Liver (tissue), 9 donors: ENCODE data around the gene WFDC11. TPM values are rescaled to one million over a fixed set of nuclear protein-coding genes. Genes with fewer than 3 reads are reported as not detected.
"Not testable (repeated sequence)": the region's sequence is repeated elsewhere in the genome, so short reads cannot be mapped to it uniquely, and the experiment has no call there.

Experiments used
- DNase-seq: peaks from one replicate; pipeline ENCODE4 v3.0.0-alpha.2; 2017; ENCODE audit warnings: low spot score
- H3K27ac ChIP-seq, 2 donors: one replicate each; pipeline ENCODE4 v1.7.0; 2013; ENCODE audit warnings: inconsistent platforms in 2 of 2, low read length in 2 of 2, control low read depth in 1 of 2, low read depth in 1 of 2, mild to moderate bottlenecking in 1 of 2
- H3K27me3 ChIP-seq, 4 donors: one replicate each; pipeline versions ENCODE4 v1.6.1 to v1.7.0; 2013; ENCODE audit warnings: low read length in 3 of 4, inconsistent platforms in 1 of 4, mild to moderate bottlenecking in 1 of 4, moderate library complexity in 1 of 4; ENCODE audit not compliant: control insufficient read depth in 4 of 4, insufficient read depth in 4 of 4
- H3K36me3 ChIP-seq, 4 donors: one replicate each; pipeline versions ENCODE4 v1.6.1 to v1.7.0; 2013; ENCODE audit warnings: low read length in 3 of 4, mild to moderate bottlenecking in 3 of 4, low read depth in 1 of 4, moderate library complexity in 1 of 4; ENCODE audit not compliant: control insufficient read depth in 4 of 4, insufficient read depth in 3 of 4
- H3K4me1 ChIP-seq, 4 donors: one replicate each; pipeline versions ENCODE4 v1.6.1 to v1.7.0; 2013; ENCODE audit warnings: low read length in 3 of 4, mild to moderate bottlenecking in 3 of 4, moderate library complexity in 1 of 4; ENCODE audit not compliant: control insufficient read depth in 4 of 4, insufficient read depth in 4 of 4
- H3K4me3 ChIP-seq, 3 donors: one replicate each; pipeline versions ENCODE4 v1.6.1 to v1.7.0; 2013; ENCODE audit warnings: low read length in 3 of 3, control low read depth in 1 of 3, low read depth in 1 of 3, mild to moderate bottlenecking in 1 of 3
- H3K9ac ChIP-seq, 2 donors: one replicate each; pipeline ENCODE4 v1.7.0; 2013; ENCODE audit warnings: low read length in 2 of 2, mild to moderate bottlenecking in 2 of 2, moderate library complexity in 2 of 2, control low read depth in 1 of 2, low read depth in 1 of 2
- H3K9me3 ChIP-seq, 4 donors: one replicate each; pipeline versions ENCODE4 v1.6.1 to v1.7.0; 2013; ENCODE audit warnings: low read length in 3 of 4; ENCODE audit not compliant: control insufficient read depth in 4 of 4
- ATF3 ChIP-seq: IDR thresholded peaks from 2 replicates; pipeline ENCODE4 v1.6.1; 2016; ENCODE audit warnings: antibody characterized with exemption
- CTCF ChIP-seq: fragments of 150-350 bp; IDR thresholded peaks from 2 replicates; pipeline ENCODE4 v1.5.1; 2017; ENCODE audit warnings: improper control_type of control experiment, low read depth, low read length; ENCODE audit not compliant: missing input control
- EGR1 ChIP-seq, 2 donors: IDR thresholded peaks; 2 replicates each; pipeline ENCODE4 v1.6.1; 2016 to 2018; ENCODE audit warnings: antibody characterized with exemption in 2 of 2, low read depth in 2 of 2
- FOXA1 ChIP-seq: IDR thresholded peaks from 2 replicates; pipeline ENCODE4 v1.6.1; 2016; ENCODE audit warnings: antibody characterized with exemption
- FOXA2 ChIP-seq: IDR thresholded peaks from 2 replicates; pipeline ENCODE4 v1.6.1; 2016; ENCODE audit warnings: antibody characterized with exemption
- GABPA ChIP-seq, 2 donors: IDR thresholded peaks in 1 of 2; conservative IDR thresholded peaks in 1 of 2; 2 replicates each; pipeline ENCODE4 v1.6.1; 2016; ENCODE audit warnings: antibody characterized with exemption in 2 of 2, mild to moderate bottlenecking in 1 of 2, moderate library complexity in 1 of 2
- HNF4A ChIP-seq, 2 donors: conservative IDR thresholded peaks; 2 replicates each; pipeline ENCODE4 v1.6.1; 2016; ENCODE audit warnings: antibody characterized with exemption in 2 of 2, mild to moderate bottlenecking in 2 of 2
- HNF4G ChIP-seq: IDR thresholded peaks from 2 replicates; pipeline ENCODE4 v1.6.1; 2016; ENCODE audit warnings: antibody characterized with exemption
- JUND ChIP-seq, 2 donors: IDR thresholded peaks; 2 replicates each; pipeline ENCODE4 v1.6.1; 2016; ENCODE audit warnings: antibody characterized with exemption in 2 of 2
- MAX ChIP-seq: IDR thresholded peaks from 2 replicates; pipeline ENCODE4 v1.6.1; 2016; ENCODE audit warnings: antibody characterized with exemption
- NR2F2 ChIP-seq: IDR thresholded peaks from 2 replicates; pipeline ENCODE4 v1.6.1; 2016; ENCODE audit warnings: antibody characterized with exemption
- RAD21 ChIP-seq, 2 donors: IDR thresholded peaks; 2 replicates each; pipeline ENCODE4 v1.6.1; 2016; ENCODE audit warnings: antibody characterized with exemption in 2 of 2, mild to moderate bottlenecking in 2 of 2
- REST ChIP-seq: IDR thresholded peaks from 2 replicates; pipeline ENCODE4 v1.6.1; 2016; ENCODE audit warnings: antibody characterized with exemption, mild to moderate bottlenecking
- RXRA ChIP-seq, 2 donors: IDR thresholded peaks; 2 replicates each; pipeline ENCODE4 v1.6.1; 2017 to 2018; ENCODE audit warnings: antibody characterized with exemption in 2 of 2, mild to moderate bottlenecking in 1 of 2
- SP1 ChIP-seq: IDR thresholded peaks from 2 replicates; pipeline ENCODE4 v1.6.1; 2018; ENCODE audit warnings: antibody characterized with exemption, mild to moderate bottlenecking
- TAF1 ChIP-seq: conservative IDR thresholded peaks from 2 replicates; pipeline ENCODE4 v1.6.1; 2016; ENCODE audit warnings: antibody characterized with exemption, mild to moderate bottlenecking
- YY1 ChIP-seq: IDR thresholded peaks from 2 replicates; pipeline ENCODE4 v1.6.1; 2016; ENCODE audit warnings: antibody characterized with exemption, mild to moderate bottlenecking
- ZBTB33 ChIP-seq: IDR thresholded peaks from 2 replicates; pipeline ENCODE4 v1.6.1; 2016; ENCODE audit warnings: antibody characterized with exemption
- WGBS: extraction: QIAGEN DNeasy Blood & Tissue Kit; methylation state at CpG from one replicate; pipeline ENCODE4 v1.1.7; 2013; 5-methylcytosine and 5-hydroxymethylcytosine counted together
- polyA plus RNA-seq, 2 donors: library from polyadenylated mRNA; stranded (reverse) in 1 of 2; unstranded in 1 of 2; fragments of 200-250 nt in 1 of 2; fragments of >200 nt in 1 of 2; fragmentation: Nextera tagmentation in 1 of 2; extraction: Ambion mirVana in 1 of 2; gene quantifications; one replicate each; pipeline versions ENCODE4 v1.2.1 to v1.2.3, GENCODE V29; 2013 to 2015
- total RNA-seq, 2 donors: library from RNA; depleted of rRNA; stranded (reverse); fragments of >200 nt; gene quantifications; one replicate each; pipeline ENCODE4 v1.2.3, GENCODE V29; 2014
- donor health status: healthy.
- donor health status: healthy.
- donor health status: healthy.
- donor health status: healthy.
- donor health status: healthy.

WFDC11 gene
- total RNA-seq (not detected), polyA plus RNA-seq (not detected)

GRCh38 chr20:45670139-45670538, at the start of gene WFDC11:
Gene WFDC11 (minus strand): TSS chr20:45670239. CDS start chr20:45650600, 19,639 bp downstream.
- Histone ChIP-seq H3K9me3 (no peaks in the 10 kb centered on the region), H3K4me3 (no peak within 1 kb of the TSS), H3K27me3 (no peaks in the 10 kb centered on the region), H3K4me1 (no peaks in the 10 kb centered on the region), H3K27ac (no peak within 1 kb of the TSS), H3K9ac (no peak within 1 kb of the TSS), H3K36me3 (peaks cover 0 to 2% (median 0%) of the 10 kb centered on the region in 4 donors)
- DNase-seq: no peak
- 72% methylated on average over 1 of the region's 1 CpG for WGBS
- TF ChIP-seq GABPA (IDR thresholded peaks at IDR 0.05 in 1 of 2, conservative IDR thresholded peaks at IDR 0.05 in 1 of 2): no peak
- no peak for TF ChIP-seq MAX
- TF ChIP-seq CTCF: no peak
- TF ChIP-seq EGR1 (IDR thresholded peaks at IDR 0.05; ENCODE audit: low read depth in 2 of 2): no peak
- no peak for TF ChIP-seq NR2F2
- TF ChIP-seq YY1: no peak
- TF ChIP-seq TAF1: no peak
- no peak for TF ChIP-seq RXRA (IDR thresholded peaks at IDR 0.05)
- no peak for TF ChIP-seq FOXA1
- no peak for TF ChIP-seq SP1
- TF ChIP-seq ATF3: no peak
- no peak for TF ChIP-seq RAD21 (IDR thresholded peaks at IDR 0.05)
- TF ChIP-seq JUND (IDR thresholded peaks at IDR 0.05): no peak
- no peak for TF ChIP-seq HNF4A (conservative IDR thresholded peaks at IDR 0.05)
- no peak for TF ChIP-seq FOXA2
- no peak for TF ChIP-seq ZBTB33
- no peak for TF ChIP-seq REST
- TF ChIP-seq HNF4G: no peak

- not testable (repeated sequence) for H3K4me1 ChIP-seq, H3K9me3 ChIP-seq, H3K27me3 ChIP-seq, H3K4me3 ChIP-seq, H3K9ac ChIP-seq, DNase-seq, H3K36me3 ChIP-seq, H3K27ac ChIP-seq
Measured at GRCh38 chr20:45716141-45716688, 46.2 kb upstream of the WFDC11 start.
